ENCODE measurements around the gene BCL3.

The BCL3 gene

GRCh38 chr19:44744871-44745332 lies 3.6 kb upstream of the BCL3 start:
- no peak for DNase-seq

GRCh38 chr19:44745341-44745831 lies 3.1 kb upstream of the BCL3 start:
- DNase-seq: no peak

GRCh38 chr19:44745887-44746600 lies 2.5 kb upstream of the BCL3 start:
- DNase-seq: no peak

GRCh38 chr19:44746616-44746945 lies 1.9 kb upstream of the BCL3 start:
- no peak for DNase-seq

GRCh38 chr19:44746946-44747738 lies 1.4 kb upstream of the BCL3 start:
- peak; percentile 83 for DNase-seq

- no peak for DNase-seq
These were observed 626 bp upstream of the BCL3 start for GRCh38 chr19:44747739-44748425.

GRCh38 chr19:44749292-44749691 lies 784 bp downstream of the BCL3 start:
- DNase-seq: no peak

- no peak for DNase-seq
These were observed 1.5 kb downstream of the BCL3 start for GRCh38 chr19:44749994-44750393.

- no peak for DNase-seq
These were observed 3.8 kb downstream of the BCL3 start for GRCh38 chr19:44752123-44752815.

GRCh38 chr19:44752816-44753625 lies 4.5 kb downstream of the BCL3 start:
- peak; percentile 90 for DNase-seq

GRCh38 chr19:44753626-44753931 lies 5.1 kb downstream of the BCL3 start:
- DNase-seq: no peak

- DNase-seq: peak; percentile 52
These were observed 5.6 kb downstream of the BCL3 start for GRCh38 chr19:44753932-44754749.

- DNase-seq: no peak
These were observed 6.2 kb downstream of the BCL3 start for GRCh38 chr19:44754750-44755080.

- no peak for DNase-seq
These were observed 6.7 kb downstream of the BCL3 start for GRCh38 chr19:44755219-44755618.

- DNase-seq: no peak
These were observed 7.6 kb downstream of the BCL3 start for GRCh38 chr19:44756089-44756562.

GRCh38 chr19:44757057-44757734 lies 8.7 kb downstream of the BCL3 start:
- no peak for DNase-seq

- DNase-seq: no peak
These were observed 9.4 kb downstream of the BCL3 start for GRCh38 chr19:44757735-44758505.

GRCh38 chr19:44758596-44758995 lies 10.1 kb downstream of the BCL3 start:
- no peak for DNase-seq

- no peak for DNase-seq
These were observed 10.7 kb downstream of the BCL3 start for GRCh38 chr19:44759083-44759804.

Data from activated effector memory CD4-positive, alpha-beta T cell treated with Interleukin-2 at 50 U/mL for 16 hours (primary cell).